Measurements from ENCODE around the gene ARHGAP6. TPM values are rescaled to one million over a fixed set of nuclear protein-coding genes. Genes with fewer than 3 reads are reported as not detected.

ARHGAP6 gene
- total and polyA plus RNA-seq, 2 of the 4 experiments (the other 2 are of a cell fraction) = 1.4 to 1.8 TPM

- no peak overlapping the region for H3K9ac ChIP-seq (ENCODE audit: low read depth, low read length)
- no peak overlapping the region for H3K27ac ChIP-seq (ENCODE audit: insufficient read depth, low read length)
- H3K18ac ChIP-seq (ENCODE audit: low read depth, low read length) = no peak overlapping the region
- H3K56ac ChIP-seq (ENCODE audit: extremely low read depth, insufficient read depth, low read length) = no peak overlapping the region
- no peaks in the 10 kb centered on the region for H4K20me1 ChIP-seq (ENCODE audit: insufficient read depth, low read length)
- no peak overlapping the region for H2BK120ac ChIP-seq (ENCODE audit: low read depth, low read length)
- ChIA-PET POLR2A (ENCODE audit: unreplicated experiment) (no interaction called here), CTCF (no interaction called here)
- peaks cover 4% of the 10 kb centered on the region for H3K9me3 ChIP-seq (ENCODE audit: control insufficient read depth, insufficient read depth, low read length)
- no peak overlapping the region for H4K5ac ChIP-seq (ENCODE audit: low read depth, low read length)
- H3K4me1 ChIP-seq (ENCODE audit: control insufficient read depth, insufficient read depth, low read length) = no peaks in the 10 kb centered on the region
- no peak overlapping the region for H2AFZ ChIP-seq (replicated peaks; ENCODE audit: low read length, poor library complexity)
- H2BK20ac ChIP-seq (ENCODE audit: low read depth, low read length) = no peak overlapping the region
- no peak overlapping the region for H3K14ac ChIP-seq (replicated peaks; ENCODE audit: low read depth, low read length)
- no peak overlapping the region for H3K4ac ChIP-seq (ENCODE audit: low read depth, low read length)
- in situ Hi-C loops (cut with MboI; ENCODE audit: low sequenced_read_pairs) (no loop called here), intact Hi-C loops (cut with micrococcal nuclease) (no loop called here), dilution Hi-C loops (cut with HindIII; ENCODE audit: low sequenced_read_pairs, unreplicated experiment) (no loop called here)
- no peak overlapping the region for H2BK15ac ChIP-seq (ENCODE audit: low read depth, low read length)
- DNase-seq (no peak), ATAC-seq (ENCODE audit: low read depth) (no peak)
- no peaks in the 10 kb centered on the region for H3K36me3 ChIP-seq (ENCODE audit: control insufficient read depth, insufficient read depth, low read length)
- H4K91ac ChIP-seq (ENCODE audit: insufficient read depth, low read depth, low read length) = no peak overlapping the region
- no peak overlapping the region for H2AK9ac ChIP-seq (replicated peaks; ENCODE audit: low read depth, low read length, poor library complexity)
- no peak overlapping the region for H2BK5ac ChIP-seq (ENCODE audit: low read depth, low read length, poor library complexity, severe bottlenecking)
- H4K8ac ChIP-seq (ENCODE audit: low read depth in 2 of 2, low read length in 2 of 2) = no peak overlapping the region
- H3K27me3 ChIP-seq (ENCODE audit: control insufficient read depth, insufficient read depth, low read length) = no peaks in the 10 kb centered on the region
- BruUV-seq (replicated peaks) = no TSS peak
- H3K9me1 ChIP-seq (ENCODE audit: insufficient read depth, low read length) = no peaks in the 10 kb centered on the region
- H3K4me3 ChIP-seq (ENCODE audit: insufficient read depth, low read depth, low read length) = no peak overlapping the region
- no peak overlapping the region for H3K23ac ChIP-seq (ENCODE audit: low read depth, low read length)
- no peak overlapping the region for H3K4me2 ChIP-seq (ENCODE audit: low read depth, low read length)
- TF ChIP-seq RAD21 (IDR thresholded peaks at IDR 0.05; ENCODE audit: low read length) (no peak), CEBPB (IDR thresholded peaks at IDR 0.05; ENCODE audit: low read depth, low read length) (no peak), ELK1 (IDR thresholded peaks at IDR 0.05; ENCODE audit: borderline replicate concordance, low read depth, low read length) (no peak), MAZ (IDR thresholded peaks at IDR 0.05; ENCODE audit: borderline replicate concordance, low read depth, low read length) (no peak), NFE2L2 (IDR thresholded peaks at IDR 0.05; ENCODE audit: low read depth, low read length) (no peak), USF2 (IDR thresholded peaks at IDR 0.05; ENCODE audit: low read depth, low read length) (no peak), FOS (IDR thresholded peaks at IDR 0.05; ENCODE audit: low read depth, low read length) (no peak), BHLHE40 (IDR thresholded peaks at IDR 0.05; ENCODE audit: low read depth, low read length) (no peak), MXI1 (IDR thresholded peaks at IDR 0.05; ENCODE audit: borderline replicate concordance, low read depth, low read length) (no peak), RCOR1 (IDR thresholded peaks at IDR 0.05; ENCODE audit: insufficient replicate concordance, low read length) (no peak)
- H3K79me1 ChIP-seq (ENCODE audit: low read depth in 1 of 2, low read length in 2 of 2) = no peaks in the 10 kb centered on the region
- H2AK5ac ChIP-seq (ENCODE audit: low read depth, low read length) = no peak overlapping the region
- no CpG with 5 or more reads among the region's 1 CpG for WGBS, 2 experiments (ENCODE audit: extremely low coverage in 2 of 2, insufficient read length in 1 of 2)
Measured at GRCh38 chrX:11375614-11376119, 290.1 kb downstream of the ARHGAP6 start.
